HepG2 (cell line): ENCODE data around the gene FKBP5. TPM values are rescaled to one million over a fixed set of nuclear protein-coding genes. Genes with fewer than 3 reads are reported as not detected.
A peak's percentile ranks its signal among the peaks of the same experiment; 100 is the strongest.

ENCODE experiments used
- HES4 ChIP-seq: sonication (generic); formaldehyde crosslinking; IDR thresholded peaks from 2 replicates; pipeline ENCODE4 v1.9.0; 2021; ENCODE audit warnings: mild to moderate bottlenecking, missing genetic modification reagents, borderline replicate concordance
- RXRB ChIP-seq: IDR thresholded peaks from 2 replicates; pipeline ENCODE4 v1.6.1; 2016; ENCODE audit warnings: borderline replicate concordance, missing genetic modification reagents, missing compliant biosample characterization
- ZBTB1 ChIP-seq: sonication (generic); formaldehyde crosslinking; IDR thresholded peaks from 2 replicates; pipeline ENCODE4 v1.4.0; 2020; ENCODE audit warnings: missing genetic modification reagents, borderline replicate concordance
- ZMYM4 ChIP-seq: sonication (generic); formaldehyde crosslinking; IDR thresholded peaks from 2 replicates; pipeline ENCODE4 v1.8.1; 2023; ENCODE audit warnings: mild to moderate bottlenecking, missing genetic modification reagents
- ZNF589 ChIP-seq: sonication (generic); formaldehyde crosslinking; conservative IDR thresholded peaks from 2 replicates; pipeline ENCODE4 v1.8.0; 2022; ENCODE audit warnings: mild to moderate bottlenecking, moderate library complexity, missing genetic modification reagents
- polyA plus RNA-seq, 8 experiments: library from polyadenylated mRNA; depleted of rRNA in 3 of 8; stranded (reverse) in 7 of 8; unstranded in 1 of 8; fragments of >200 nt; fragmentation: Illumina TruSeq in 4 of 8; extraction: Trizol in 4 of 8; gene quantifications; 2 replicates each; pipeline versions ENCODE4 v1.2.1 to v1.2.3, GENCODE V29; 2011 to 2016; ENCODE audit warnings: low read depth in 4 of 8, missing spikeins in 1 of 8, mixed read lengths in 1 of 8; ENCODE audit not compliant: insufficient read depth in 1 of 8
- total RNA-seq, 5 experiments: library from RNA; depleted of rRNA; stranded (reverse); fragments of >200 nt; fragmentation: Illumina TruSeq; extraction: Trizol; gene quantifications; 2 replicates each; pipeline ENCODE4 v1.2.3, GENCODE V29; 2016; ENCODE audit warnings: low read depth in 1 of 5
- TF ChIP-seq, protein P1 (sequence below): sonication (generic); formaldehyde crosslinking; IDR thresholded peaks from 2 replicates; pipeline ENCODE4 v1.8.0; 2022; ENCODE audit warnings: missing genetic modification reagents, mild to moderate bottlenecking, moderate library complexity, borderline replicate concordance
- TF ChIP-seq, protein P2 (sequence below): sonication (generic); formaldehyde crosslinking; IDR thresholded peaks from 2 replicates; pipeline ENCODE4 v1.4.0; 2020; ENCODE audit warnings: missing genetic modification reagents
- TF ChIP-seq, protein P3 (sequence below): sonication (generic); formaldehyde crosslinking; IDR thresholded peaks from 2 replicates; pipeline ENCODE4 v1.4.0; 2020; ENCODE audit warnings: missing genetic modification reagents, borderline replicate concordance
- TF ChIP-seq, protein P4 (sequence below): sonication (generic); formaldehyde crosslinking; IDR thresholded peaks from 2 replicates; pipeline ENCODE4 v1.4.0; 2020; ENCODE audit warnings: missing genetic modification reagents
- TF ChIP-seq, protein P5 (sequence below): sonication (generic); formaldehyde crosslinking; IDR thresholded peaks from 2 replicates; pipeline ENCODE4 v1.4.0; 2020; ENCODE audit warnings: missing genetic modification reagents, borderline replicate concordance
- TF ChIP-seq, protein P6 (sequence below): sonication (generic); formaldehyde crosslinking; IDR thresholded peaks from 2 replicates; pipeline ENCODE4 v1.8.0; 2023; ENCODE audit warnings: mild to moderate bottlenecking, missing genetic modification reagents

The FKBP5 gene
- total and polyA plus RNA-seq, 2 of the 13 experiments (the other 11 are each of a cell fraction or from before 2014, with no cell fraction given) = 8.0 to 17.4 TPM

DNA sequence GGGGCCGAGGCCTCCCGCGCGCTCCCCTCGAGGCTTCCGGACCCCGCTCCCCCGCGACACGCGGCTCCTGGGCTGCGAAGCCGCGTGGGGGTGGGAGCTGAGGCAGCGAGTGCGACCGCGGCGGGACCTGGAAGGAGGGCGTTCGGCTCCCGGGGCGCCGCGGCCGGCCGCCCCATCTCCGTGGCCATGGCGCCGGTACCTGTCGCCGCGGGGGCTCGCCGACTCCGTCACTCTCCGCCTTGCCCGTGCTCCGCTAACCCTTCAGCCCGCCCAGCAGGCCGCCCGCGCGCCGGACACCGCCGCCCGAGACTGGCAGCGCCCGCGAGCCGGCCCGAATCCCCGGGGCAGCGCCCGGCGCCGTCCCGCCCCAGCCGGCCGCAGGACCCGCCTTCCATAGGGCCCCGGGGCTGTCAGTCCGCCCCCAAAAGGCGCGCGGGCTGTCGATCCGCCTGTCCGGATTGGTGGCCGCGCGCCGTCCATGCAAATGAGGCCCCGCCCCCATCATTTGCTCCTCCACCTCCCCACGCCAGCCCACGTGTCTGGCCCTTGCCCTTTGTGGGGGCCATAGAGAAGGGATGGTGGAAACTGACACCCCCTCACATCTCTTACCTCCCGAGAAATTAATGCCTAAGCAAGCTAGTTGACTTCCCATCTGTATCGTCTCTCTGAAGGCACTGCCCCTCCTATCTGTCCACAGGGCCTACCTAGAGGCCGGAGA is at the start of gene FKBP5 (continued):
- TF ChIP-seq, protein P1, sequence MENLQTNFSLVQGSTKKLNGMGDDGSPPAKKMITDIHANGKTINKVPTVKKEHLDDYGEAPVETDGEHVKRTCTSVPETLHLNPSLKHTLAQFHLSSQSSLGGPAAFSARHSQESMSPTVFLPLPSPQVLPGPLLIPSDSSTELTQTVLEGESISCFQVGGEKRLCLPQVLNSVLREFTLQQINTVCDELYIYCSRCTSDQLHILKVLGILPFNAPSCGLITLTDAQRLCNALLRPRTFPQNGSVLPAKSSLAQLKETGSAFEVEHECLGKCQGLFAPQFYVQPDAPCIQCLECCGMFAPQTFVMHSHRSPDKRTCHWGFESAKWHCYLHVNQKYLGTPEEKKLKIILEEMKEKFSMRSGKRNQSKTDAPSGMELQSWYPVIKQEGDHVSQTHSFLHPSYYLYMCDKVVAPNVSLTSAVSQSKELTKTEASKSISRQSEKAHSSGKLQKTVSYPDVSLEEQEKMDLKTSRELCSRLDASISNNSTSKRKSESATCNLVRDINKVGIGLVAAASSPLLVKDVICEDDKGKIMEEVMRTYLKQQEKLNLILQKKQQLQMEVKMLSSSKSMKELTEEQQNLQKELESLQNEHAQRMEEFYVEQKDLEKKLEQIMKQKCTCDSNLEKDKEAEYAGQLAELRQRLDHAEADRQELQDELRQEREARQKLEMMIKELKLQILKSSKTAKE (CRISPR knock-in tag) = no peak
- TF ChIP-seq, protein P2, sequence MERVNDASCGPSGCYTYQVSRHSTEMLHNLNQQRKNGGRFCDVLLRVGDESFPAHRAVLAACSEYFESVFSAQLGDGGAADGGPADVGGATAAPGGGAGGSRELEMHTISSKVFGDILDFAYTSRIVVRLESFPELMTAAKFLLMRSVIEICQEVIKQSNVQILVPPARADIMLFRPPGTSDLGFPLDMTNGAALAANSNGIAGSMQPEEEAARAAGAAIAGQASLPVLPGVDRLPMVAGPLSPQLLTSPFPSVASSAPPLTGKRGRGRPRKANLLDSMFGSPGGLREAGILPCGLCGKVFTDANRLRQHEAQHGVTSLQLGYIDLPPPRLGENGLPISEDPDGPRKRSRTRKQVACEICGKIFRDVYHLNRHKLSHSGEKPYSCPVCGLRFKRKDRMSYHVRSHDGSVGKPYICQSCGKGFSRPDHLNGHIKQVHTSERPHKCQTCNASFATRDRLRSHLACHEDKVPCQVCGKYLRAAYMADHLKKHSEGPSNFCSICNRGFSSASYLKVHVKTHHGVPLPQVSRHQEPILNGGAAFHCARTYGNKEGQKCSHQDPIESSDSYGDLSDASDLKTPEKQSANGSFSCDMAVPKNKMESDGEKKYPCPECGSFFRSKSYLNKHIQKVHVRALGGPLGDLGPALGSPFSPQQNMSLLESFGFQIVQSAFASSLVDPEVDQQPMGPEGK (CRISPR knock-in tag) = peak; percentile 99
- TF ChIP-seq, protein P3, sequence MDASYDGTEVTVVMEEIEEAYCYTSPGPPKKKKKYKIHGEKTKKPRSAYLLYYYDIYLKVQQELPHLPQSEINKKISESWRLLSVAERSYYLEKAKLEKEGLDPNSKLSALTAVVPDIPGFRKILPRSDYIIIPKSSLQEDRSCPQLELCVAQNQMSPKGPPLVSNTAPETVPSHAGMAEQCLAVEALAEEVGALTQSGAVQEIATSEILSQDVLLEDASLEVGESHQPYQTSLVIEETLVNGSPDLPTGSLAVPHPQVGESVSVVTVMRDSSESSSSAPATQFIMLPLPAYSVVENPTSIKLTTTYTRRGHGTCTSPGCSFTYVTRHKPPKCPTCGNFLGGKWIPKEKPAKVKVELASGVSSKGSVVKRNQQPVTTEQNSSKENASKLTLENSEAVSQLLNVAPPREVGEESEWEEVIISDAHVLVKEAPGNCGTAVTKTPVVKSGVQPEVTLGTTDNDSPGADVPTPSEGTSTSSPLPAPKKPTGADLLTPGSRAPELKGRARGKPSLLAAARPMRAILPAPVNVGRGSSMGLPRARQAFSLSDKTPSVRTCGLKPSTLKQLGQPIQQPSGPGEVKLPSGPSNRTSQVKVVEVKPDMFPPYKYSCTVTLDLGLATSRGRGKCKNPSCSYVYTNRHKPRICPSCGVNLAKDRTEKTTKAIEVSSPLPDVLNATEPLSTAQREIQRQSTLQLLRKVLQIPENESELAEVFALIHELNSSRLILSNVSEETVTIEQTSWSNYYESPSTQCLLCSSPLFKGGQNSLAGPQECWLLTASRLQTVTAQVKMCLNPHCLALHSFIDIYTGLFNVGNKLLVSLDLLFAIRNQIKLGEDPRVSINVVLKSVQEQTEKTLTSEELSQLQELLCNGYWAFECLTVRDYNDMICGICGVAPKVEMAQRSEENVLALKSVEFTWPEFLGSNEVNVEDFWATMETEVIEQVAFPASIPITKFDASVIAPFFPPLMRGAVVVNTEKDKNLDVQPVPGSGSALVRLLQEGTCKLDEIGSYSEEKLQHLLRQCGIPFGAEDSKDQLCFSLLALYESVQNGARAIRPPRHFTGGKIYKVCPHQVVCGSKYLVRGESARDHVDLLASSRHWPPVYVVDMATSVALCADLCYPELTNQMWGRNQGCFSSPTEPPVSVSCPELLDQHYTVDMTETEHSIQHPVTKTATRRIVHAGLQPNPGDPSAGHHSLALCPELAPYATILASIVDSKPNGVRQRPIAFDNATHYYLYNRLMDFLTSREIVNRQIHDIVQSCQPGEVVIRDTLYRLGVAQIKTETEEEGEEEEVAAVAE (CRISPR knock-in tag) = peak; percentile 78
- TF ChIP-seq ZNF589 (CRISPR knock-in tag) (no peak), HES4 (CRISPR knock-in tag) (no peak), RXRB (CRISPR knock-in tag) (peak; percentile 59; the same call in 1 of the 2 replicates), ZMYM4 (CRISPR knock-in tag) (peak; percentile 84), ZBTB1 (CRISPR knock-in tag) (no peak)
- TF ChIP-seq, protein P4, sequence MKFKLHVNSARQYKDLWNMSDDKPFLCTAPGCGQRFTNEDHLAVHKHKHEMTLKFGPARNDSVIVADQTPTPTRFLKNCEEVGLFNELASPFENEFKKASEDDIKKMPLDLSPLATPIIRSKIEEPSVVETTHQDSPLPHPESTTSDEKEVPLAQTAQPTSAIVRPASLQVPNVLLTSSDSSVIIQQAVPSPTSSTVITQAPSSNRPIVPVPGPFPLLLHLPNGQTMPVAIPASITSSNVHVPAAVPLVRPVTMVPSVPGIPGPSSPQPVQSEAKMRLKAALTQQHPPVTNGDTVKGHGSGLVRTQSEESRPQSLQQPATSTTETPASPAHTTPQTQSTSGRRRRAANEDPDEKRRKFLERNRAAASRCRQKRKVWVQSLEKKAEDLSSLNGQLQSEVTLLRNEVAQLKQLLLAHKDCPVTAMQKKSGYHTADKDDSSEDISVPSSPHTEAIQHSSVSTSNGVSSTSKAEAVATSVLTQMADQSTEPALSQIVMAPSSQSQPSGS (CRISPR knock-in tag) = 0 out of 2 replicates have a peak, but pooled peaks have one; percentile 13
- TF ChIP-seq, protein P5, sequence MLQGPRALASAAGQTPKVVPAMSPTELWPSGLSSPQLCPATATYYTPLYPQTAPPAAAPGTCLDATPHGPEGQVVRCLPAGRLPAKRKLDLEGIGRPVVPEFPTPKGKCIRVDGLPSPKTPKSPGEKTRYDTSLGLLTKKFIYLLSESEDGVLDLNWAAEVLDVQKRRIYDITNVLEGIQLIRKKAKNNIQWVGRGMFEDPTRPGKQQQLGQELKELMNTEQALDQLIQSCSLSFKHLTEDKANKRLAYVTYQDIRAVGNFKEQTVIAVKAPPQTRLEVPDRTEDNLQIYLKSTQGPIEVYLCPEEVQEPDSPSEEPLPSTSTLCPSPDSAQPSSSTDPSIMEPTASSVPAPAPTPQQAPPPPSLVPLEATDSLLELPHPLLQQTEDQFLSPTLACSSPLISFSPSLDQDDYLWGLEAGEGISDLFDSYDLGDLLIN (CRISPR knock-in tag) = no peak
- TF ChIP-seq, protein P6, sequence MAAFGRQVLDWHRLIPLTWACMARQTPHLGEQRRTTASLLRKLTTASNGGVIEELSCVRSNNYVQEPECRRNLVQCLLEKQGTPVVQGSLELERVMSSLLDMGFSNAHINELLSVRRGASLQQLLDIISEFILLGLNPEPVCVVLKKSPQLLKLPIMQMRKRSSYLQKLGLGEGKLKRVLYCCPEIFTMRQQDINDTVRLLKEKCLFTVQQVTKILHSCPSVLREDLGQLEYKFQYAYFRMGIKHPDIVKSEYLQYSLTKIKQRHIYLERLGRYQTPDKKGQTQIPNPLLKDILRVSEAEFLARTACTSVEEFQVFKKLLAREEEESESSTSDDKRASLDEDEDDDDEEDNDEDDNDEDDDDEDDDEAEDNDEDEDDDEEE = peak; percentile 77; the same call in 1 of the 2 replicates
